Posterior vena cava (tissue), 2 donors: ENCODE results near the gene LMO3. TPM values are rescaled to one million over a fixed set of nuclear protein-coding genes. Genes with fewer than 3 reads are reported as not detected.
"Not testable (repeated sequence)": the region's sequence is repeated elsewhere in the genome, so short reads cannot be mapped to it uniquely, and the experiment has no call there.

Source experiments
- DNase-seq: peaks from one replicate; pipeline ENCODE4 v3.0.0-alpha.2; 2020; ENCODE audit warnings: low spot score
- intact Hi-C, 2 donors: fragments of 100-400 bp; cut with DNase I; formaldehyde crosslinking; loops; one replicate each; pipeline versions ENCODE4 v1.14.1 to v1.14.2; 2022 to 2023
- total RNA-seq, 2 donors: library from RNA; stranded (reverse); fragmentation: NEBNext Ultra II Directional; extraction: Animal tissue kit (Norgen Biotek cat#: 25700); gene quantifications; one replicate each; pipeline ENCODE4 v1.2.1, GENCODE V29; 2021
- donor health status: DM: yes; HTN: yes; CAD: no.
- donor health status: DM: yes; HTN: yes; CAD: no.

LMO3 gene
- total RNA-seq, 2 donors from 2014 or later = 74.1 to 80.4 TPM

DNA sequence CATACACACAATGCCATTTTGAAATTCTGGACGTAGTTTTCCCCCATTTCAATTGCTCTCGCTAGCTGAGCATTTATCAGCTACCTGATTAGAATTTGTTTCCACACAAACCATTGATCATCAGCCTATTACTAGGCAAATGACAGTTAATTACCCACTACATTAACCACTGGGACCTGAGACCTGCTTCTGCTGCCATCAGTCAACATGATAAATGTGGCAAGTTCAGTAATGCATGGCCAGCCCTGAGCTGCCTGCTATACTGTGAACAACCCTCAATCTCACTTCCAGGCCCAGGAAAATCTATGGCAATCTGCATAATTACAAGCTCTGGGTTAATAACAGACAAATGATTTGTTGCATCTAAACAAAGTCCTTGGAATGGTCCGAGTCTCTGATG is 43.5 kb downstream of the LMO3 start:
- intact Hi-C loops = no loop called here
- DNase-seq = no peak

- intact Hi-C loops = no loop called here
- no peak for DNase-seq
These were observed 45.7 kb downstream of the LMO3 start for GRCh38 chr12:16560273-16560672.

DNA sequence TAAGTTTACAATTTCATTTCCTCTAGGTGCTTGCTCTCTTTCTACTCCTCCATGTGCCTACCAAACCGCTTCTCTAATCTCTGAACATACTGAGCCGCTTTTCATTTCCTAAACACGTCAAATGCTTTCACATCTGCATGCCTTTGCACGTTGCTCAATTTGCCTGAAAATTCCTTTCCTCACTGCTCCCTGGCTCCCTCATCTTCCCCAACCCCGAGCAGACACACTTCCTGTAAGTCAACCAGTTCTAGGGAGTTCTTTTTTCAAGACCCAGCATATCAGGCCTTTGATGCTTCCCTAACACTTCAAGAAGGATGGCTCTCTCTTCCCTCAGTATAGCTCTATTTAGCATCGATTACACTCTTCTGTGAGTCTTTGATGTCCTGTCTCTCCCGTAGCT is 50.3 kb downstream of the LMO3 start:
- intact Hi-C loops = no loop called here
- no peak for DNase-seq

- intact Hi-C loops = no loop called here
- no peak for DNase-seq
These were observed 52.5 kb downstream of the LMO3 start for GRCh38 chr12:16553457-16553856.

GRCh38 chr12:16552301-16552700 is 53.7 kb downstream of the LMO3 start:
- intact Hi-C loops = no loop called here
- DNase-seq = no peak

- intact Hi-C loops = no loop called here
- DNase-seq = no peak
These were observed 60.1 kb downstream of the LMO3 start for GRCh38 chr12:16545836-16546235.

GRCh38 chr12:16542586-16542985 is 63.4 kb downstream of the LMO3 start:
- intact Hi-C loops = no loop called here
- no peak for DNase-seq

DNA sequence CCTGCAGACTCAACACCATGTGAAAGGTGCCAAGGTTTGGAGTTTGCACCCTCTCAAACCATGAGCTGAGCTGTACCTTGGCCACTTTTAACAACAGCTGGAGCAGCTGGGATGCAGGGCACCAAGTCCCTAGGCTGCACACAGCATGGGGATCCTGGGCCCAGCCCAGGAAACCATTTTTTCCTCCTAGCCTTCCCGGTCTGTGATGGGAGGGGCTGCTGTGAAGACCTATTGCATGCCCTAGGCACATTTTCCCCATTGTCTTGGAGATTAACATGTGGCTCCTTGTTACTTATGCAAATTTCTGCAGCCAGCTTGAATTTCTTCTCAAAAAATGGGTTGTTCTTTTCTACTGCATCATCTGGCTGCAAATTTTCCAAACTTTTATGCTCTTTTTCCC is 68.3 kb downstream of the LMO3 start:
- intact Hi-C loops, DNase-seq: not testable (repeated sequence)

DNA sequence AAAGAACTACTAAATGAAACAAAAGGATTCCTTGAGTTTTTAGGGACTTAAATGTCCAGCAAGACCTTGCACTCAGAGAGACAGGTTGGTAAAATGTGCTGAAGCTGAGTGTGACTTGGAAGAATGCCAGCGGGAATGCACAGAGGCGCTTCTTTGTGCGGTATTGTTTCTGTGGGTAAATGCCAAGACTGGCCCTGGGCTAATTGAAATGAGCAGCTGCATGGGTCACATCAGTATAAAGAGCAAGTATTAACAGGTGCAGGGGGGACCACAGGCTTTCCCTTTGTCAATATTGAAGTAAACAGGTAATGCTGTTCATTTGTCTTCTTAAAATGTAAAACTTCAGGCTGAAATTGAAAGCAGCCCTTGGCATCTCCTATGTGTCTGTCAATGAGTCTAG is 74.3 kb downstream of the LMO3 start:
- no peak for DNase-seq
- intact Hi-C loops = no loop called here

GRCh38 chr12:16530268-16530850 is 75.6 kb downstream of the LMO3 start:
- intact Hi-C loops = no loop called here
- DNase-seq = no peak

DNA sequence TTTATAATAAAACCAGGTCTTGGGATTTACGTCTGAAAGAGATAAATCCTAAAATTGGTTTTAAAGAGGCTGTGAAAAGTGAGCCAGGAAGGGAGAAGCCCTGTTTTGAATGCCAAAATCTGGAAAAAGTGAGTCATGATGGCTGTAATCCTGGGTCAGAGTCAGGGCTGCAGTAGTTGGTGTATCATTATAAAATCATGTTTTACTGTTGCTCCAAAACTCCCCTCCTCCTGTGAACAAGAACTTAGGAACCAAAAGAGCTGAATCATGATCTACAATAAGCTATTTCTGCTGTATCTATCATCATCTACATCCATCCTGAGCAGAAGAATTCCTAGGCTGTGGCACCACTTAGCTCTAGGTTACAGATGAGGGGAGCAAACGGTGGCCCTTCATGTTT is 79.3 kb downstream of the LMO3 start:
- no peak for DNase-seq
- intact Hi-C loops = no loop called here

GRCh38 chr12:16524378-16524777 is 81.6 kb downstream of the LMO3 start:
- intact Hi-C loops = no loop called here

DNA sequence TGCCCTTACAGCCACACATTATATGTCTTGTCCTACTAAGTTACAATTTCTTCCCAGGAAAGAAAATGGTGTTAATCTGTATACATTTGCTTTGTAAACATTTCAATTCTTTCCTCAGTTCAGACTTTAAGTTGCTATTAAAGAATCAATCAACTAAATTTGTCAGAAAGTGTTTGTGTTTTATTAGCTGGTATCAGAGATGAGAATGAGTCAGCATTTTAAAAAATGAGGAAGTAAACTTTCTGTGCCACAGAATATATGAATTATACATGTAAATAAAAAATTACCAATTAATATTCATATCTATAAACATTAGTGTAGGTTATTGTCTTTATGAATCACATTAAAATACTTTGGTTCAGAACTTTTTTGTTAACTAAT is 82.0 kb downstream of the LMO3 start:
- intact Hi-C loops = no loop called here
- DNase-seq = no peak

More at GRCh38 chr12:16524378-16524777, 81.6 kb downstream of the LMO3 start:
- no peak for DNase-seq

- intact Hi-C loops = no loop called here
- no peak for DNase-seq
These were observed 82.5 kb downstream of the LMO3 start for GRCh38 chr12:16523284-16523950.

DNA sequence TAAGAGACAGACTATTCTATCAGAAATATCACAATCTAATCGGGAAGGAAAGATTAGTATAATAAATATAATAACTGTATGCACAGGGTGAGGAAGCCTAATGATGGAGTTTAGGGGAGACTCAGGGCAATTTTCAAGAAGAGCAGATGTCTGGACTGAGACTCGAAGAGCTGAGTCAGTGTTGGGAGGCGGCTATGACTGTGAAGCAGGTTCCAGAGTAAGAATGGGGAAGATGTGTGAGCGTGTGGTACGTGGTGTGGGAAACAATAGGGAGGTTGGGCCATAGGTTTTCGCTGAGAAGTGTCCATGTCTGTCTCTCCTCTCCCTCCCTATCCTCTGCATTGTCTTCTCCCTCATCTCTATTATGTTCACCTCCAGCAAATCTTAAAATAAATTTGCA is 85.6 kb downstream of the LMO3 start:
- intact Hi-C loops = no loop called here
- DNase-seq = no peak

- intact Hi-C loops = no loop called here
These were observed 90.3 kb downstream of the LMO3 start for GRCh38 chr12:16515666-16516065.

DNA sequence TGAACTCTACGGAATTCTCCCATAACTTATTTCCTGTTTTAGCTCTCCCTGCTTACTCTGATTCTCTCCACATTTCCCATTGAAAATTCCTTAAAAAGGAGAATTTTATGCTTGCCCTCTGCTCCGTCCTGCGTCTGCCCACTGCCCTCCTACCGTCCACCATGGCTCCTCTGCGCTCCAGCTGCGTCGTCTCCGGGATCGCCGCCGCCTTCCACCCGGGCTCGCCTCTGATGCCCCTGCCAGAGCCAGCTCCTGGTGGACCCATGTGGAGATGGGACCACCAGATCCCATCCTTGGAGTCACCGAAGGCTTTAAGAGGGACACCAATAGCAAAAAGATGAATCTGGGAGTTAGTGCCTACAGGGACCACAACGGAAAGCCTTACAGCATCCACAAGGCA is 92.7 kb downstream of the LMO3 start:
- intact Hi-C loops = no loop called here
- no peak for DNase-seq

More at GRCh38 chr12:16515666-16516065, 90.3 kb downstream of the LMO3 start:
- no peak for DNase-seq

DNA sequence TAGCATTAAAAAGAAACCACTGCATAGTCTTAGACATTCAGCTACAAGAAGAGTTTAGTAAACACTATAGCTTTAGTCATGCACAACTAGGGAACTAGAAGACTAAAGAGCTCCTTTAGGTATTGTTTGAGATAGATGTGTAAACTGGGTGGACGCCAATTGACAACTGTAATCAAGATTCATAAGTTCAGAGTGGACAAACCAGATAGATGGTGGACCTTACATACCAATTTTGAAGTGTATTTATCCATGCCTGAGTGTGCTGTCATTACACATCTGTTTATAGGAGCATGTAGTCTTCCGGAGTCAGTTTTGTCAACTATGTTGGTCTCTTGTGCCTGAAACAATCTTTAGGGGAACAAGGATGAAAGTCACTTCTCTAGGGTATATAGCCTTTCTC is 96.6 kb downstream of the LMO3 start:
- intact Hi-C loops = no loop called here
- no peak for DNase-seq

GRCh38 chr12:16506394-16506793 is 99.6 kb downstream of the LMO3 start:
- DNase-seq = no peak
- intact Hi-C loops = no loop called here

DNA sequence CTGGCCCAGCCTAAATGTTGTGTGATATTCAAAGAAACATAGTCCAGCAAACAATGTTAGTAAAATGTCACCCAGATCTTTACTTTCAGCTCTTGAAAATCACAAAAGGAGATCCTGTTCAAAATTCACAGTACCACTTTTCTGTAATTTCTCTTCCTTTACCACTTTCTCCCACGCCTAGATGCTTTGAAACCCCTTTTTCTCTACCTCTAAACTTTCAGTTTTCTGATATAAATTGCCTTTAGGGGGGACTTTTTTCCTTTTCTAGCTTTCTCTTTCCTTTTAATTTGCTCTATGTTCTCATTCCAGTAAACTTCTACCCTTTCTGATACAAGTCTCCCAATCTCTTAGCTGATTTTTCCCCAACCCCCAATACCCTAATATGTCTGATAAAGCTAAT is 101.8 kb downstream of the LMO3 start:
- no peak for DNase-seq
- intact Hi-C loops = no loop called here

- DNase-seq = no peak
- intact Hi-C loops = no loop called here
These were observed 106.4 kb downstream of the LMO3 start for GRCh38 chr12:16499611-16500010.
